Measurements from ENCODE around the gene ROBO1. TPM values are rescaled to one million over a fixed set of nuclear protein-coding genes. Genes with fewer than 3 reads are reported as not detected.

The ROBO1 gene
- total RNA-seq, 1 donor from 2014 or later, result 0.05 TPM

- Mint-ChIP-seq H3K4me3 (no peak overlapping the region), H3K4me1 (no peaks in the 10 kb centered on the region), H3K27ac (no peak overlapping the region), H3K36me3 (ENCODE audit: low read depth) (no peaks in the 10 kb centered on the region), H3K27me3 (no peaks in the 10 kb centered on the region), H3K9me3 (no peaks in the 10 kb centered on the region)
- intact Hi-C loops (cut with micrococcal nuclease), result no loop called here
- DNase-seq, result no peak
These were observed 343.0 kb downstream of the ROBO1 start for GRCh38 chr3:79424811-79425210.

- intact Hi-C loops (cut with micrococcal nuclease), result no loop called here
- Mint-ChIP-seq H3K27ac (no peak overlapping the region), H3K4me1 (no peaks in the 10 kb centered on the region), H3K9me3 (no peaks in the 10 kb centered on the region), H3K36me3 (ENCODE audit: low read depth) (no peaks in the 10 kb centered on the region), H3K4me3 (no peak overlapping the region), H3K27me3 (no peaks in the 10 kb centered on the region)
- DNase-seq, result no peak
These were observed 344.4 kb downstream of the ROBO1 start for GRCh38 chr3:79423417-79423816.

GRCh38 chr3:79421273-79421672 lies 346.5 kb downstream of the ROBO1 start:
- Mint-ChIP-seq H3K4me1 (no peaks in the 10 kb centered on the region), H3K27ac (no peak overlapping the region), H3K9me3 (no peaks in the 10 kb centered on the region), H3K27me3 (no peaks in the 10 kb centered on the region), H3K36me3 (ENCODE audit: low read depth) (no peaks in the 10 kb centered on the region), H3K4me3 (no peak overlapping the region)
- no peak for DNase-seq
- intact Hi-C loops (cut with micrococcal nuclease), result no loop called here

GRCh38 chr3:79418855-79419621 lies 348.8 kb downstream of the ROBO1 start:
- no peaks in the 10 kb centered on the region for H3K27me3 Mint-ChIP-seq
- DNase-seq, result no peak

GRCh38 chr3:79415356-79415755 lies 352.4 kb downstream of the ROBO1 start:
- Mint-ChIP-seq H3K36me3 (ENCODE audit: low read depth) (no peaks in the 10 kb centered on the region), H3K4me3 (no peak overlapping the region), H3K9me3 (no peaks in the 10 kb centered on the region), H3K27ac (no peak overlapping the region), H3K27me3 (no peaks in the 10 kb centered on the region), H3K4me1 (no peaks in the 10 kb centered on the region)
- no peak for DNase-seq
- intact Hi-C loops (cut with micrococcal nuclease), result no loop called here

More at GRCh38 chr3:79418855-79419621, 348.8 kb downstream of the ROBO1 start:
- Mint-ChIP-seq H3K36me3 (ENCODE audit: low read depth) (no peaks in the 10 kb centered on the region), H3K27ac (no peak overlapping the region), H3K4me3 (no peak overlapping the region), H3K9me3 (no peaks in the 10 kb centered on the region), H3K4me1 (no peaks in the 10 kb centered on the region)
- intact Hi-C loops (cut with micrococcal nuclease), result no loop called here

GRCh38 chr3:79414806-79415205 lies 353.0 kb downstream of the ROBO1 start:
- Mint-ChIP-seq H3K9me3 (no peaks in the 10 kb centered on the region), H3K27me3 (no peaks in the 10 kb centered on the region), H3K27ac (no peak overlapping the region), H3K36me3 (ENCODE audit: low read depth) (no peaks in the 10 kb centered on the region), H3K4me3 (no peak overlapping the region), H3K4me1 (no peaks in the 10 kb centered on the region)
- DNase-seq, result no peak
- intact Hi-C loops (cut with micrococcal nuclease), result no loop called here

GRCh38 chr3:79414035-79414434 lies 353.8 kb downstream of the ROBO1 start:
- Mint-ChIP-seq H3K27me3 (no peaks in the 10 kb centered on the region), H3K4me1 (no peaks in the 10 kb centered on the region), H3K4me3 (no peak overlapping the region), H3K27ac (no peak overlapping the region), H3K36me3 (ENCODE audit: low read depth) (no peaks in the 10 kb centered on the region), H3K9me3 (no peaks in the 10 kb centered on the region)
- intact Hi-C loops (cut with micrococcal nuclease), result no loop called here
- DNase-seq, result no peak

GRCh38 chr3:79412537-79412936 lies 355.3 kb downstream of the ROBO1 start:
- intact Hi-C loops (cut with micrococcal nuclease), result no loop called here
- DNase-seq, result no peak

GRCh38 chr3:79410617-79411016 lies 357.2 kb downstream of the ROBO1 start:
- Mint-ChIP-seq H3K27ac (no peak overlapping the region), H3K4me1 (no peaks in the 10 kb centered on the region), H3K36me3 (ENCODE audit: low read depth) (no peaks in the 10 kb centered on the region), H3K4me3 (no peak overlapping the region), H3K27me3 (no peaks in the 10 kb centered on the region), H3K9me3 (no peaks in the 10 kb centered on the region)
- DNase-seq, result no peak
- intact Hi-C loops (cut with micrococcal nuclease), result no loop called here

More at GRCh38 chr3:79412537-79412936, 355.3 kb downstream of the ROBO1 start:
- H3K9me3 Mint-ChIP-seq, result no peaks in the 10 kb centered on the region
- H3K36me3 Mint-ChIP-seq (ENCODE audit: low read depth), result no peaks in the 10 kb centered on the region
- H3K27ac Mint-ChIP-seq, result no peak overlapping the region
- H3K4me1 Mint-ChIP-seq, result no peaks in the 10 kb centered on the region
- H3K4me3 Mint-ChIP-seq, result no peak overlapping the region
- H3K27me3 Mint-ChIP-seq, result no peaks in the 10 kb centered on the region

- intact Hi-C loops (cut with micrococcal nuclease), result no loop called here
- DNase-seq, result no peak
- Mint-ChIP-seq H3K9me3 (no peaks in the 10 kb centered on the region), H3K4me3 (no peak overlapping the region), H3K27ac (no peak overlapping the region), H3K27me3 (no peaks in the 10 kb centered on the region), H3K4me1 (no peaks in the 10 kb centered on the region), H3K36me3 (ENCODE audit: low read depth) (no peaks in the 10 kb centered on the region)
These were observed 357.7 kb downstream of the ROBO1 start for GRCh38 chr3:79410136-79410535.

GRCh38 chr3:79406175-79406574 lies 361.6 kb downstream of the ROBO1 start:
- Mint-ChIP-seq H3K4me1 (no peaks in the 10 kb centered on the region), H3K36me3 (ENCODE audit: low read depth) (no peaks in the 10 kb centered on the region), H3K9me3 (no peaks in the 10 kb centered on the region), H3K4me3 (no peak overlapping the region), H3K27me3 (no peaks in the 10 kb centered on the region), H3K27ac (no peak overlapping the region)
- intact Hi-C loops (cut with micrococcal nuclease), result no loop called here
- DNase-seq, result no peak

GRCh38 chr3:79405183-79405582 lies 362.6 kb downstream of the ROBO1 start:
- intact Hi-C loops (cut with micrococcal nuclease), result no loop called here
- H3K27me3 Mint-ChIP-seq, result no peaks in the 10 kb centered on the region
- H3K4me1 Mint-ChIP-seq, result no peaks in the 10 kb centered on the region
- H3K9me3 Mint-ChIP-seq, result no peaks in the 10 kb centered on the region
- no peak overlapping the region for H3K27ac Mint-ChIP-seq
- no peak overlapping the region for H3K4me3 Mint-ChIP-seq
- H3K36me3 Mint-ChIP-seq (ENCODE audit: low read depth), result no peaks in the 10 kb centered on the region
- DNase-seq, result no peak

GRCh38 chr3:79396595-79396994 lies 371.2 kb downstream of the ROBO1 start:
- H3K27ac Mint-ChIP-seq, result no peak overlapping the region
- H3K9me3 Mint-ChIP-seq, result no peaks in the 10 kb centered on the region
- no peaks in the 10 kb centered on the region for H3K36me3 Mint-ChIP-seq (ENCODE audit: low read depth)
- H3K4me1 Mint-ChIP-seq, result no peaks in the 10 kb centered on the region
- no peak for DNase-seq
- no peak overlapping the region for H3K4me3 Mint-ChIP-seq
- no peaks in the 10 kb centered on the region for H3K27me3 Mint-ChIP-seq
- intact Hi-C loops (cut with micrococcal nuclease), result no loop called here

- Mint-ChIP-seq H3K27ac (no peak overlapping the region), H3K4me1 (no peaks in the 10 kb centered on the region), H3K36me3 (ENCODE audit: low read depth) (no peaks in the 10 kb centered on the region), H3K9me3 (no peaks in the 10 kb centered on the region), H3K27me3 (no peaks in the 10 kb centered on the region), H3K4me3 (no peak overlapping the region)
- intact Hi-C loops (cut with micrococcal nuclease), result no loop called here
- no peak for DNase-seq
These were observed 375.3 kb downstream of the ROBO1 start for GRCh38 chr3:79392479-79392878.

GRCh38 chr3:79390352-79390751 lies 377.4 kb downstream of the ROBO1 start:
- no peak overlapping the region for H3K27ac Mint-ChIP-seq
- H3K36me3 Mint-ChIP-seq (ENCODE audit: low read depth), result no peaks in the 10 kb centered on the region
- no peak for DNase-seq
- H3K27me3 Mint-ChIP-seq, result no peaks in the 10 kb centered on the region
- intact Hi-C loops (cut with micrococcal nuclease), result no loop called here
- no peaks in the 10 kb centered on the region for H3K4me1 Mint-ChIP-seq
- no peak overlapping the region for H3K4me3 Mint-ChIP-seq
- H3K9me3 Mint-ChIP-seq, result no peaks in the 10 kb centered on the region
